Mononuclear cell (primary cell): ENCODE data around the gene RAD51B. TPM values are rescaled to one million over a fixed set of nuclear protein-coding genes. Genes with fewer than 3 reads are reported as not detected.

Experiments used
- H3K27me3 ChIP-seq: 2 replicates; pipeline ENCODE4 v1.6.0; 2011; ENCODE audit warnings: low read length, control low read depth; ENCODE audit not compliant: insufficient read depth
- H3K4me1 ChIP-seq: 2 replicates; pipeline ENCODE4 v1.5.1; 2011; ENCODE audit warnings: mild to moderate bottlenecking, low read length, control low read depth; ENCODE audit not compliant: insufficient read depth
- H3K4me3 ChIP-seq: 2 replicates; pipeline ENCODE4 v1.5.1; 2011; ENCODE audit warnings: mild to moderate bottlenecking, low read length, moderate library complexity
- H3K9me3 ChIP-seq: 2 replicates; pipeline ENCODE4 v1.5.1; 2011; ENCODE audit warnings: low read depth, mild to moderate bottlenecking, control low read depth, low read length
- total RNA-seq: library from RNA; depleted of rRNA; stranded (reverse); fragments of >200 nt; gene quantifications from one replicate; pipeline ENCODE4 v1.2.3, GENCODE V29; 2012

Gene RAD51B
- total RNA-seq, 1 donor, result 21.4 TPM

DNA sequence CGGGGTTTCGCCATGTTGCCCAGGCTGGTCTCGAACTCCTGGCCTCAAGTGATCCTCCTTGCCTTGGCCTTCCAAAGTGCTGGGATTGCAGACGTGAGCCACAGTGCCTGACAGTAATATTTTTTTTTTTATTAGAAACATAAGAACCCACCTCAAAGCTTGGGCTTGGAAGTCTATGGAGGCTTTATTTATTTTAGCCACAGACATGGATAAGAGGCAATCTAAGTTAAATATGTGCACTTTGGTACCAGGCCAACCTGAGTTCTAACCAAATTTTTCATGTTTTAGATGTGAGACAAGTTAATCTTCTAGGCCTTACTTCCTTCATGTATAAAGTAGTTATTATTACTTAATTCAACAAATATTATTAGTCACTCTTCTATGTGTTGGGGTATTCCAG lies 96.9 kb downstream of the RAD51B start:
- Histone ChIP-seq H3K4me3 (no peak overlapping the region), H3K9me3 (no peaks in the 10 kb centered on the region), H3K27me3 (no peaks in the 10 kb centered on the region), H3K4me1 (no peaks in the 10 kb centered on the region)

DNA sequence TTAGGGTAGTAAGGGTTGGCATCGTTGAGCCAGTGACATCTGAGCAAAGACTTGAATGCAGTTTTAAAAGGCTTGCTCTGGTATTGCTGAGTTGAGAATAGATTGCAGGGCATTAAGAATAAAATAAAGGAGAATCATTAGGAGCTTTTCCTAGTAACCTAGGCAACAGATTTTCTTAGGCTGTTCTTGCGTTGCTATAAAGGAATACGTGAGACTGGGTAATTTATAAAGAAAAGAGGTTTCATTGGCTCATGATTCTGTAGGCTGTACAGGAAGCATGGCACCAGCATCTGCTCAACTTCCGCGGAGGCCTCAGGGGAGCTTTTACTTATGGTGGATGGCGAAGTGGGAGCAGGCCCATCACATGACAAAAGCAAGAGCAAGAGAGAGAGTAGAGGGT lies 97.4 kb downstream of the RAD51B start:
- Histone ChIP-seq H3K4me3 (no peak overlapping the region), H3K9me3 (no peaks in the 10 kb centered on the region), H3K4me1 (no peaks in the 10 kb centered on the region), H3K27me3 (no peaks in the 10 kb centered on the region)

DNA sequence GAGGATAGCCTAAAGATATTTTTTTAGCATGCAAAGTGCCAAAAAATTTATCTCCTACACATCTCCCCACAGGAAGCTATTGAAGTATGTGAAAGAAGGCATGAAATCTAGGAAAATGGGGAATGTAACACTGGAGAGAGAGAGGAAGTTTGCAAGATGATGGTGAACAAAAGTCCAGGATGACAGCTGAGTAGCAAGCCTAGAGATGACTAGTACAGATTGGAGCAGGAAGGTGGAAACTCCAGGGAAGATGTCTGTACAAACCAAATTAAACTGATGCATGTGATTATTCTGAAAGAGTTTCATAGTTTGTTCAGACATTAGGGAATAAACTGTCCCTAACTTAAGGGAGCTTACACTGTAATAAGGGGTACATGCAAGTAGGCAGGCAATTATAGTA lies 99.3 kb downstream of the RAD51B start:
- H3K4me3 ChIP-seq, result no peak overlapping the region

DNA sequence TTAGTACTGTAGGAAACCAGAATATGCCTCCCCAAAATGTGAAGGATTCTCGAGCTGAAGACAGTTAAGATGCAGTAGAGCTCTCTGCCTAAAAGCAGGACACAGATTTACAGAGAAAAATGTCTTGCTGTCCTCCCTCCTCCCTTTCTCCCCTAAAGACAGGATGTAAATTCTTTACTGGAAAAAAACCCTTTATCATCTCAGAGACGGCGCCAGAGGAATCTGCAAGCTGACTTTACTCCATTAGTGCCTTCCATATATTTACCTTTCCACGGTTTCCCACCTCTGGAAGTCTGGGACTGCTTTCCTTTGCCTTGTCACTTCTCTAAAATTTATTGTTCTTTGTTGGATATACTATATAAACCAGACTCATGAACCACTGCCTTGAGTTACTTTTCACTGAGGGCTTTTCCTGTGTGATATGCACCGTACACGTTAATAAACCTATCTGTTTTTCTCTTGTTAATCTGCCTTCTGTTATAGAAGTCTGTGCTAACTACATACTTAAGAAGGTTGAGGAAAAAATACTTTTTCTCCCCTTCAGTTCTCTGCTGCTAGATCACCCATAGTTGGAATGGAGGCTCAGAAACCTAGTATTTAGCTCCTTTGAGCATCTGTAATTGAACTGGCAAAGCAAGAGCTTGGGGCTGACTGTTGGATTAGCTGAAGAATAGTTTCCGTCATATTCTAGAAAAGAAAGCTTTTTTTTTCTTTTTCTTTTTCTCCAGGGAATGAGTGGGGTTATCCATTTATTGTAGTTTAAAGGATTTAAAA lies 99.9 kb downstream of the RAD51B start:
- Histone ChIP-seq H3K4me3 (no peak overlapping the region), H3K4me1 (no peaks in the 10 kb centered on the region), H3K27me3 (no peaks in the 10 kb centered on the region), H3K9me3 (no peaks in the 10 kb centered on the region)

More for the DNA sequence above, 99.3 kb downstream of the RAD51B start:
- no peaks in the 10 kb centered on the region for H3K4me1 ChIP-seq
- H3K9me3 ChIP-seq, result no peaks in the 10 kb centered on the region
- no peaks in the 10 kb centered on the region for H3K27me3 ChIP-seq

DNA sequence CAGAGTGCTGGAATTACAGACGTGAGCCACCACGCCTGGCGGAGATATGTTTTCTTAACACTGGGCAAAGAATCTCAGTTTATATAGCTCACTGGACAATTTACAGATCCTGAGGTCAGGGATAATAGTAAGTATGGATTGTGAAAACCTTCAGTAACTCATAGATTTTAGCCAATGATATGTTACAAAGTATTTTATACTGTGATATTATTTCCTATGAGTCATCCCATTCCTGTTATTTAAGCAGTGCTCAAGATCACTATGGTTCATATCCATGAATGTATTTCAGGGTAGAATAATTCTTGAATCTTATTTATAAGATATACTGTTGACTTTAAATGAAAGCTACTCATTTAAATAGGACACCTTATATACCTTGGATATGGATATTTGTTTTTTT lies 107.2 kb downstream of the RAD51B start:
- Histone ChIP-seq H3K4me3 (no peak overlapping the region), H3K4me1 (no peaks in the 10 kb centered on the region), H3K9me3 (peaks cover 12% of the 10 kb centered on the region), H3K27me3 (no peaks in the 10 kb centered on the region)

DNA sequence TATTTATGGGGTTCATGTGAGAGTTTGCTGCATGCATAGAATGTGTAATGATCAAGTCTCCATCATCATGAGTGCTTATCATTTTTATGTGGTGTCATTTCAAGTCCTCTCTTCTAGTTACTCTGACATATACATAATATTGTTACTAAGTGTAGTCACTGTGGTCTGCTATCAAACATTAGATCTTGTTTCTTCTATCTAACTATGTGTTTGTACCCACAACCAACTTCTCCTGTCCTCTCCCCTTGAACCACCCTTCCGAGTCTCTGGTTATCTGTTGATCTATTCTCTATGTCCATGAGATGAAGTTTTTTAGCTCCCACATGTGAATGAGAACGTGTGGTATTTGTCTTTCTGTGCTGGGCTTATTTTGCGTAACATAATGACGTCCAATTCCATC lies 107.7 kb downstream of the RAD51B start:
- Histone ChIP-seq H3K4me1 (no peaks in the 10 kb centered on the region), H3K9me3 (peaks cover 12% of the 10 kb centered on the region), H3K27me3 (no peaks in the 10 kb centered on the region), H3K4me3 (no peak overlapping the region)

DNA sequence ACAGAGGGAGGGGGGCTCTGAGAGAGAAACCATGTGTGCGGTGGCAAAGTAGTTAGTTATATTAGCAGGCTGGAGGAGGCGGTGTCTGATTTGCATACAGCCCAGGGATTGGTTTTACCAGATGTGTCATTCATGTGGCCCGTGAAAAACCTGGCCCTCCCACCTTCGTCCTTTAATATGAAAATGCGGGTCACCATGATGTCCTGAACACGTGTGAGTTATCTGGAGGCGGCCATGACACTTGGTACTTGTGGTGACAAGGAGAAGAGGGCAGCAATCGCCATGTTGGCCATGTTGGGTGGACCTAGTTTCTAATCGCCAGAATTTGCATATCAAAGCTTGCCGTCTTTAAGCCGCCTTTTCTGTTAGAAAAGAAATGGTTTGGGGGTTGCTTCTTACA lies 108.8 kb downstream of the RAD51B start:
- no peaks in the 10 kb centered on the region for H3K27me3 ChIP-seq
- no peaks in the 10 kb centered on the region for H3K4me1 ChIP-seq
- no peak overlapping the region for H3K4me3 ChIP-seq
- H3K9me3 ChIP-seq, result peaks cover 12% of the 10 kb centered on the region

DNA sequence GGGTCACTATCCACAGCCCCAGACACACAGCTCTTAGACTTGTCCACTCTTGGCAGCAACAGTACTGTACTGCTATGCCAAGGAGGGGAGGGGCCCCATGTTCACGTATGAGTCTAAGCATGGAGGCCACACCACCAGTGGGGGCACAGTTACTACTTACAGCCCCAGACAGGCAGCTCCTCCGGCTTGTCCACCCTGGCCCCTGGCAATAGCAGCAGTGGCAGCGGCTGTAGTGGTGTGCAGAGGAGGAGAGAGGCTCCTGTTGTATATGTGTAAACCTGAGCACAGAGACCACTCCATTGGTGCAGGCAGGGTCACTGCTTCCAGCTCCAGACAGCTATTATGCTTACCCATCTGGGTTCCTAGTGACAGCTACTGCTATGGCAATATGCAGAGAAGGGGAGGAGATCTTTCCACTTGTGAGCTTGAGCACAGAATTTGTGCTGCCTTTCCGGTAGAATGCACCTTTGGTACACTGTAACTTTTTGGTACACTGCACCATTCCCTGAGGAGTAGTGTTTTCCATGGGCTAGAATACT lies 113.2 kb downstream of the RAD51B start:
- H3K4me1 ChIP-seq, result no peaks in the 10 kb centered on the region
- no peak overlapping the region for H3K4me3 ChIP-seq
- H3K27me3 ChIP-seq, result no peaks in the 10 kb centered on the region
- peaks cover 12% of the 10 kb centered on the region for H3K9me3 ChIP-seq

DNA sequence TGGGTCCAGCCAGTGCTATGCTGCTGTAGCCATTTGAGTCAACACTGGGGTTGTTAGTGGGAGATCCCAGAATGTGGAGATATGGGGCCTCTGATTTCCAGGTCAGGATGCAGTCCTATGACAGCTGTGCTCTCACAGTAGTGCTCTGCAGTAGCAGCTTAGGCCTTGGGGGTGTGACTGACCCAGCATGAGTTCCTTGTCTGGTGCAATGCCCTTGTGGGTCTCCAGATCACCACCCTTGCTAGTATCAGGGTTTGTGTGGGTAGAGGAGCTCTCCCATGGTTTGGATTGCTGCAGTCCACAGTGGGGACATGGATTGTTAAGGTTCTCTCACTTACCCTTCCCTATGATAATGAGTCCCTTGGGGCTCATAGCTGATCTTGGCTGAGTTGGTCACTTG lies 113.7 kb downstream of the RAD51B start:
- Histone ChIP-seq H3K27me3 (no peaks in the 10 kb centered on the region), H3K9me3 (peaks cover 12% of the 10 kb centered on the region), H3K4me1 (no peaks in the 10 kb centered on the region), H3K4me3 (no peak overlapping the region)

DNA sequence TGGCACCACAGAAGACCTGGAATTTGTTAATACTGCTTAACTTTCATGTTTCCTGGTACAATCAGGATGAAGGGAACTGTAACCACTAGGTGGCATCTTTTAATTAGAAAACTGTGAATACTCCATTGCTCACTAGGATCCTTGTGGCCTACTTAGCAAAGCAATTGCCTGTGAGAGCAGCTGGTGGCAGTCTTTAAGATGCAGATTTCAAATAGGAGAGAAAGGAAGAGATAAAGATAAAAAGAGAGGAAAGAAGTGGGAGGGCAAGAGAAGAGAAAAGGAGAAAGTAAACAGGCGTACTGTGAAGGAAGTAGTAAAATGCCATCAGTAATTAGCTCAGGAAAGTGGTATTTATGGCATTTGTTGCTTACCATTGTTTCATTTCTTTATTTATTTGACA lies 114.5 kb downstream of the RAD51B start:
- Histone ChIP-seq H3K27me3 (no peaks in the 10 kb centered on the region), H3K4me3 (no peak overlapping the region), H3K4me1 (no peaks in the 10 kb centered on the region), H3K9me3 (peaks cover 12% of the 10 kb centered on the region)

DNA sequence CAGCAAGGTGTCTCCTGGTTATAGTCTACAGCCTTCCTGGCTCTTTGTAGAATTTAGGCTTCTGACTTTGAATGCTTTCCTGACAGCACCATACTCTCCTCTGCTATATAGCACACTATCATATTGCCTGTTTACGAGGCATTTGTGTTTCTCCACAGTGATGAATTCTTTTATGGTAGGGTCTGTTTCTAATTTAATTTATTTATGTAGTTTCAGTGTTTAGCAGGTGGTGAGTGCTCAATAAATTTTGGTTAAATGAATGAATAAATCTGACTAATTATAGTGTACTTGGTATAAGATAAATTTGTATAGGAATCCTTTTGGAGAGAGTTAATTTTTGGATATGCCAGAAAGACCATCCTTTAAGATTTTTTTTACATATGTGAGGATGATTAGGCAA lies 115.3 kb downstream of the RAD51B start:
- Histone ChIP-seq H3K4me1 (no peaks in the 10 kb centered on the region), H3K4me3 (no peak overlapping the region), H3K27me3 (no peaks in the 10 kb centered on the region), H3K9me3 (peaks cover 8% of the 10 kb centered on the region)

DNA sequence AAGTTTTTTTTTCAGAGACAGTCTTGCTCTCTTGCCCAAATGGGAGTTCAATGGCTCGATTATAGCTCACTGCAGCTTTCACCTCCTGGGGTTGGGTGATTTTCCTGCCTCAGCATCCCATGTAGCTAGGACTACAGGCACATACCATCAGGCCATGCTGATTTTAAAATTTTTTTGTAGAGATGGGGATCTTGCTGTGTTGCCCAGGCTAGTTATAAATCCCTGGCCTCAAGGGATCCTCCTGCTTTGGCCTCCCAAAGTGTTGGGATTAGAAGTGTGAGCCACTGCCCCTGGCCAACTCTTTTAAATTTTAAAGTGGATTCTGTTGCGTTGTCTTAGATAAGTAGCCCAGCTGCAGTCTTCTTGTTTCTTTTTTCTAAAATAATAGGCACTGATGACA lies 115.8 kb downstream of the RAD51B start:
- H3K4me1 ChIP-seq, result no peaks in the 10 kb centered on the region
- peaks cover 3% of the 10 kb centered on the region for H3K9me3 ChIP-seq
- no peaks in the 10 kb centered on the region for H3K27me3 ChIP-seq
- H3K4me3 ChIP-seq, result no peak overlapping the region

DNA sequence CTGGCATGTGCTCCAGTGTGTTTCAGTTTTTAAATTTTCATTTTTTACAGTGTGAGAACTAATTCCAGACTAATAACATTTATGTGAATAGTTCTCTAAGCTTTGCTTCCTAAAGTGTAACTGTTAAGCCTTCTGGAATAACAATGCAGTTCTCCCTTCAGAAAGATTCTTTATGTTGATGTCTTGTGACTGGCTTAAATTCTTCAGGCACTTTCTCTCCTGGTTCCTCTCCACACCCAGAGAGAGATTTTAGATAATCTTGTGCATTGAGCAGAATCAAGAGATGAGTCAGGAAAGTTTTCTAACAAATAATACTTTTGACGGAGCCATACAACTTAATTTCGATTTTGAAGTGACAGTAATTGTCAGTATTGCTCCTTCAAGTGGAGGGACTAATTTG lies 118.5 kb downstream of the RAD51B start:
- no peaks in the 10 kb centered on the region for H3K27me3 ChIP-seq
- no peaks in the 10 kb centered on the region for H3K4me1 ChIP-seq
- H3K4me3 ChIP-seq, result no peak overlapping the region
- no peaks in the 10 kb centered on the region for H3K9me3 ChIP-seq

DNA sequence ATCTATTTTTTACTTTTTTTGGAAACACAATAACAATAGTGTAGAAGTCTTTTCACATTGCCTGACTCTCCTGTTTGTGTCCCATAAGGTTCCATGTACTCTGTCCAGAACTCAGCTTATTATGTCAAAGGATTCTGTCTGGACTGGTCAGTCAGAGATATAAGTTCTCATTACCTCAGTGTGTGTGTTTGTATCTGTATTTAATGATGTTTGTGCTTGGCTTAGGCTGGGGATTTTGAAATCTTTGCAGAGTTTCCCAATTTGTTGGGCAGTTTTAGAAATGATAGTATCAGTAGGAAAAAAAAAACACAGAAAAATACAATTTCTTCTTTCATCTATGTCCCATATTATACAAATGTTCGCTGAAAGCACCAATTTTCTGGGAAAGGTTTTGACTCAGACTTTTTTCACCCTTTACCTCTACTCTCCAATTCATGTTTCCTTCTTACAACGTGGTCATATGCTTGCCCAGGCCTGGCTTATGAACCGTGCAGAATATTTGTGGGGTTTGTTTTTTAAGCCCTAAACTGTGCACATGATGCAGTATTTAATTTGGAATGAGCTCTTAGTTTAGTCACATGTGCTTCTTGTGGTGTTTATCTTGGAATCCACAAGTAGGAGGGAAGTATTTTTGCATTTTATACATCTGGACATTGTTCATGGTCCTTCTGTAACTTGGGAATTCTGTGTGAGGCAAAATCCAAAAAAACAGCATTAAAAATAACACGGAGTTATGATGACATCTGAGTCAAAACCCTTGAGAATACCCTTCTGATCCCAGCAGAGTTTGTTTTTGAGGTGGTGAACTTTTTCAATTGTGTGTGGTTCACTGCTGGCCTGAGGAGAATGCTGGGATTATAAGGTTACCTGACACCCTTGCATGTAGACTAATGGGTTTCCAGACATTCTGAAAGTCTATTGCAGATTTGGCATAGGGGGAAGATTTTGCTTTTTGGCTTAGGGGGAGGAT lies 121.2 kb downstream of the RAD51B start:
- H3K4me3 ChIP-seq, result no peak overlapping the region
- H3K9me3 ChIP-seq, result no peaks in the 10 kb centered on the region
- H3K27me3 ChIP-seq, result no peaks in the 10 kb centered on the region
- H3K4me1 ChIP-seq, result no peaks in the 10 kb centered on the region

DNA sequence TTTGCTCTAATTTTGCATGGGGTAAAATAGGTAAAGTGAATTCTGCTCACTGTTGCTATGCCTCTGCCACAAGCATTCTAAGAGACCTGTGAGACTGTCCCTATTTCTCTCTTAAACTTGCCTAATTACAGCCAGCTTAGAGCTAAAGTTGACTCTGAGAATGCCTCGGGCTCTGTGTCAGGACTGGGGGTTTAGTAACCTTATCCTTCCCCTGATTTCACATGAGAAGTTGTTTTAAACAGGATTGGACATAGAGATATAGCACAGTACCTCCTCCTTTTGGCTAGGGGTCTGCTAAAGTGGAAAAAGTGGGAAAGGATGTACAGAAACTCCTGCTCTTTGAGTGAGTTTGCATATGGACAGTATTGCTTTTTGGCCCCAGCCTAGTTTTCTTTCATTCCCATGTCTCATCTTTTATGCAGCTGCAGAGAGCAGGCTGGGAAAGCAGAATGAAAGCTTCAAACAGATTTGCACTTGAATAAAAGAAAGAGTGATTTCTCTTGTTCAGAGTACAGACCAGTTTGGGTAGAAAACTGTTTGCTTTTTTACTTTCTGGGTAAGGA lies 122.0 kb downstream of the RAD51B start:
- H3K27me3 ChIP-seq, result no peaks in the 10 kb centered on the region
- H3K4me3 ChIP-seq, result no peak overlapping the region
- no peaks in the 10 kb centered on the region for H3K4me1 ChIP-seq
- no peaks in the 10 kb centered on the region for H3K9me3 ChIP-seq
